ENCODE results near the gene PPP1R8. TPM values are rescaled to one million over a fixed set of nuclear protein-coding genes. Genes with fewer than 3 reads are reported as not detected.
"Not testable (repeated sequence)": the region's sequence is repeated elsewhere in the genome, so short reads cannot be mapped to it uniquely, and the experiment has no call there.

The PPP1R8 gene
- total and polyA plus RNA-seq, 9 of the 15 experiments (the other 6 are each of a cell fraction or from before 2014, with no cell fraction given): 16.2 to 107 (median 75.3) TPM

- in situ Hi-C loops (cut with MboI); BruUV-seq (replicated peaks); ATAC-seq; H3K4me3 ChIP-seq; H2AFZ ChIP-seq (ENCODE audit: low read depth, low read length); H3K9me1 ChIP-seq (ENCODE audit: control insufficient read depth, insufficient read depth, low read length); DNase-seq (ENCODE audit: extremely low read depth in 1 of 4, low spot score in 3 of 4); intact Hi-C loops (cut with micrococcal nuclease); H3K4me2 ChIP-seq (ENCODE audit: insufficient read depth, low read length); H3K9ac ChIP-seq (ENCODE audit: insufficient read depth in 1 of 2, low read depth in 2 of 2, low read length in 2 of 2); H3K27ac ChIP-seq (ENCODE audit: extremely low read depth, low read depth, low read length); H3K27me3 ChIP-seq (ENCODE audit: control insufficient read depth in 2 of 2, insufficient read depth in 2 of 2, low read length in 2 of 2); H3K79me2 ChIP-seq (ENCODE audit: control insufficient read depth, insufficient read depth, low read length); FAIRE-seq; CTCF ChIA-PET (ENCODE audit: low intra/inter-chr PET ratio); H3K9me3 ChIP-seq (replicated peaks; ENCODE audit: control insufficient read depth, insufficient read depth, low read depth, low read length); H4K20me1 ChIP-seq (replicated peaks; ENCODE audit: control insufficient read depth, insufficient read depth, low read length); H3K4me1 ChIP-seq (replicated peaks in 1 of 2; ENCODE audit: control insufficient read depth in 2 of 2, insufficient read depth in 2 of 2, low read length in 2 of 2): not testable (repeated sequence)
- POLR2A ChIA-PET: interaction anchor here (0.9 kb wide), 1 partner anchor 22 kb away, joined by 3 read pairs; the partner anchor contains the start of gene PPP1R8
- 90% methylated on average over 3 of the region's 3 CpGs for WGBS (ENCODE audit: insufficient coverage, low coverage, missing lambda C conversion rate)
- peaks cover 24% of the 10 kb centered on the region for H3K36me3 ChIP-seq (ENCODE audit: control insufficient read depth, insufficient read depth, low read length)
These were observed 22.5 kb upstream of the PPP1R8 start for GRCh38 chr1:27808131-27808530.

- Histone ChIP-seq H3K79me2 (ENCODE audit: control insufficient read depth, insufficient read depth, low read length) (no peaks in the 10 kb centered on the region), H4K20me1 (replicated peaks; ENCODE audit: control insufficient read depth, insufficient read depth, low read length) (no peaks in the 10 kb centered on the region), H3K4me3 (no peak overlapping the region), H3K9me1 (ENCODE audit: control insufficient read depth, insufficient read depth, low read length) (no peaks in the 10 kb centered on the region), H3K36me3 (ENCODE audit: control insufficient read depth, insufficient read depth, low read length) (peaks cover 21% of the 10 kb centered on the region), H3K4me2 (ENCODE audit: insufficient read depth, low read length) (no peak overlapping the region), H3K9ac (ENCODE audit: insufficient read depth in 1 of 2, low read depth in 2 of 2, low read length in 2 of 2) (no peak overlapping the region), H3K9me3 (replicated peaks; ENCODE audit: control insufficient read depth, insufficient read depth, low read depth, low read length) (no peaks in the 10 kb centered on the region; the same call in 1 of the 2 replicates), H3K4me1 (replicated peaks in 1 of 2; ENCODE audit: control insufficient read depth in 2 of 2, insufficient read depth in 2 of 2, low read length in 2 of 2) (no peaks in the 10 kb centered on the region), H3K27me3 (ENCODE audit: control insufficient read depth in 2 of 2, insufficient read depth in 2 of 2, low read length in 2 of 2) (no peaks in the 10 kb centered on the region), H2AFZ (ENCODE audit: low read depth, low read length) (no peak overlapping the region), H3K27ac (ENCODE audit: extremely low read depth, low read depth, low read length) (no peak overlapping the region)
- DNase-seq (ENCODE audit: extremely low read depth in 1 of 4, low spot score in 3 of 4) (no peak), ATAC-seq (no peak), FAIRE-seq (no peak)
- POLR2A ChIA-PET: no interaction called here
- in situ Hi-C loops (cut with MboI) (no loop called here), intact Hi-C loops (cut with micrococcal nuclease) (no loop called here)
- CTCF ChIA-PET (ENCODE audit: low intra/inter-chr PET ratio): interaction anchor here (0.6 kb wide), 1 partner anchor 1228 kb away, joined by 4 read pairs; no protein-coding TSS in a partner anchor
- no TSS peak for BruUV-seq (replicated peaks)
- no peak for TF ChIP-seq ZNF436 (CRISPR knock-in tag; IDR thresholded peaks at IDR 0.05)
- TF ChIP-seq BHLHE40 (IDR thresholded peaks at IDR 0.05; ENCODE audit: low read length): no peak
- TF ChIP-seq ZBED1 (IDR thresholded peaks at IDR 0.05): no peak
- TF ChIP-seq LCOR (CRISPR knock-in tag; IDR thresholded peaks at IDR 0.05): no peak
- TF ChIP-seq SOX6 (IDR thresholded peaks at IDR 0.05): no peak
- no peak for TF ChIP-seq SP1 (CRISPR knock-in tag; IDR thresholded peaks at IDR 0.05)
- no peak for TF ChIP-seq ZKSCAN8 (CRISPR knock-in tag; IDR thresholded peaks at IDR 0.05)
- TF ChIP-seq ZBTB9 (CRISPR knock-in tag; IDR thresholded peaks at IDR 0.05): no peak
- 95% methylated on average over 1 of the region's 1 CpG for WGBS (ENCODE audit: insufficient coverage, low coverage, missing lambda C conversion rate)
These were observed 20.7 kb upstream of the PPP1R8 start for GRCh38 chr1:27809883-27810282.

All from K562 (cell line).